Measurements from ENCODE around the gene TRIM32. TPM values are rescaled to one million over a fixed set of nuclear protein-coding genes. Genes with fewer than 3 reads are reported as not detected.
"Not testable (repeated sequence)": the region's sequence is repeated elsewhere in the genome, so short reads cannot be mapped to it uniquely, and the experiment has no call there.

Gene TRIM32
- total and polyA plus RNA-seq, 2 donors (not counting 1 experiment from before 2014, with no cell fraction given), result 3.6 to 14.1 TPM

GRCh38 chr9:116689486-116690032 lies 2.5 kb downstream of the TRIM32 start:
- H3K36me3 ChIP-seq (replicated peaks in 1 of 2; ENCODE audit: control extremely low read depth in 1 of 2, control insufficient read depth in 1 of 2, extremely low read depth in 1 of 2, insufficient read depth in 2 of 2, low read length in 1 of 2), result no peaks in the 10 kb centered on the region
- ATAC-seq (ENCODE audit: low read depth) (no peak), DNase-seq (no peak)
- TF ChIP-seq, protein P1, sequence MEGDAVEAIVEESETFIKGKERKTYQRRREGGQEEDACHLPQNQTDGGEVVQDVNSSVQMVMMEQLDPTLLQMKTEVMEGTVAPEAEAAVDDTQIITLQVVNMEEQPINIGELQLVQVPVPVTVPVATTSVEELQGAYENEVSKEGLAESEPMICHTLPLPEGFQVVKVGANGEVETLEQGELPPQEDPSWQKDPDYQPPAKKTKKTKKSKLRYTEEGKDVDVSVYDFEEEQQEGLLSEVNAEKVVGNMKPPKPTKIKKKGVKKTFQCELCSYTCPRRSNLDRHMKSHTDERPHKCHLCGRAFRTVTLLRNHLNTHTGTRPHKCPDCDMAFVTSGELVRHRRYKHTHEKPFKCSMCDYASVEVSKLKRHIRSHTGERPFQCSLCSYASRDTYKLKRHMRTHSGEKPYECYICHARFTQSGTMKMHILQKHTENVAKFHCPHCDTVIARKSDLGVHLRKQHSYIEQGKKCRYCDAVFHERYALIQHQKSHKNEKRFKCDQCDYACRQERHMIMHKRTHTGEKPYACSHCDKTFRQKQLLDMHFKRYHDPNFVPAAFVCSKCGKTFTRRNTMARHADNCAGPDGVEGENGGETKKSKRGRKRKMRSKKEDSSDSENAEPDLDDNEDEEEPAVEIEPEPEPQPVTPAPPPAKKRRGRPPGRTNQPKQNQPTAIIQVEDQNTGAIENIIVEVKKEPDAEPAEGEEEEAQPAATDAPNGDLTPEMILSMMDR (IDR thresholded peaks at IDR 0.05), result no peak
- no peak for TF ChIP-seq EZH2 (IDR thresholded peaks at IDR 0.05; ENCODE audit: borderline replicate concordance, insufficient read depth, low read depth, low read length, poor library complexity, severe bottlenecking)
- 100% methylated on average over 1 of the region's 3 CpGs for WGBS (ENCODE audit: insufficient coverage)
- Mint-ChIP-seq H3K9me3 (ENCODE audit: insufficient read depth) (no peaks in the 10 kb centered on the region), H3K4me3 (no peak overlapping the region), H3K27me3 (no peaks in the 10 kb centered on the region), H3K27ac (no peak overlapping the region), H3K4me1 (peaks cover 61% of the 10 kb centered on the region)
- ChIA-PET POLR2A (no interaction called here), CTCF (no interaction called here)
- no peaks in the 10 kb centered on the region for H3K9me3 ChIP-seq (ENCODE audit: control extremely low read depth in 1 of 3, control insufficient read depth in 2 of 3, insufficient read depth in 1 of 3, low read length in 2 of 3)
- H3K4me2 ChIP-seq (replicated peaks; ENCODE audit: low read depth, low read length, poor library complexity, severe bottlenecking), result no peak overlapping the region
- peaks cover 30 to 34% of the 10 kb centered on the region in 2 donors for H3K4me1 ChIP-seq (ENCODE audit: control insufficient read depth in 2 of 2, insufficient read depth in 2 of 2, low read length in 2 of 2)
- intact Hi-C loops (cut with micrococcal nuclease), result no loop called here
- no peak overlapping the region for H3K9ac ChIP-seq (ENCODE audit: low read length)
- peaks cover 32% of the 10 kb centered on the region for H3K79me2 ChIP-seq (ENCODE audit: control insufficient read depth, insufficient read depth, low read length)
- no peaks in the 10 kb centered on the region for H3K27me3 ChIP-seq (replicated peaks in 1 of 4; ENCODE audit: control extremely low read depth in 1 of 4, control insufficient read depth in 3 of 4, insufficient read depth in 4 of 4, low read length in 3 of 4)
- no peak overlapping the region for H2AFZ ChIP-seq (ENCODE audit: insufficient read depth, low read depth, low read length, poor library complexity, severe bottlenecking)
- H3K27ac ChIP-seq (ENCODE audit: low read length in 2 of 2), result no peak overlapping the region
- H4K20me1 ChIP-seq (ENCODE audit: control insufficient read depth, insufficient read depth, low read length, poor library complexity, severe bottlenecking), result peaks cover 6% of the 10 kb centered on the region
- H3K4me3 ChIP-seq (ENCODE audit: control extremely low read depth in 1 of 5, extremely low read depth in 1 of 5, insufficient read depth in 1 of 5, low read depth in 2 of 5, low read length in 4 of 5), result no peak overlapping the region

GRCh38 chr9:116690805-116691204 lies 3.7 kb downstream of the TRIM32 start:
- H3K27ac Mint-ChIP-seq; H3K9ac ChIP-seq (ENCODE audit: low read length); H3K4me3 ChIP-seq (ENCODE audit: control extremely low read depth in 1 of 5, extremely low read depth in 1 of 5, insufficient read depth in 1 of 5, low read depth in 2 of 5, low read length in 4 of 5); DNase-seq; H3K27me3 Mint-ChIP-seq; H3K27ac ChIP-seq (ENCODE audit: low read length in 2 of 2); H3K9me3 Mint-ChIP-seq (ENCODE audit: insufficient read depth); H3K4me3 Mint-ChIP-seq; POLR2A ChIA-PET; H4K20me1 ChIP-seq (ENCODE audit: control insufficient read depth, insufficient read depth, low read length, poor library complexity, severe bottlenecking); H3K4me2 ChIP-seq (replicated peaks; ENCODE audit: low read depth, low read length, poor library complexity, severe bottlenecking); H2AFZ ChIP-seq (ENCODE audit: insufficient read depth, low read depth, low read length, poor library complexity, severe bottlenecking); H3K9me3 ChIP-seq (ENCODE audit: control extremely low read depth in 1 of 3, control insufficient read depth in 2 of 3, insufficient read depth in 1 of 3, low read length in 2 of 3); intact Hi-C loops (cut with micrococcal nuclease); ATAC-seq (ENCODE audit: low read depth); H3K36me3 ChIP-seq (replicated peaks in 1 of 2; ENCODE audit: control extremely low read depth in 1 of 2, control insufficient read depth in 1 of 2, extremely low read depth in 1 of 2, insufficient read depth in 2 of 2, low read length in 1 of 2); H3K27me3 ChIP-seq (replicated peaks in 1 of 4; ENCODE audit: control extremely low read depth in 1 of 4, control insufficient read depth in 3 of 4, insufficient read depth in 4 of 4, low read length in 3 of 4): not testable (repeated sequence)
- peaks cover 30 to 34% of the 10 kb centered on the region in 2 donors for H3K4me1 ChIP-seq (ENCODE audit: control insufficient read depth in 2 of 2, insufficient read depth in 2 of 2, low read length in 2 of 2)
- H3K4me1 Mint-ChIP-seq, result peaks cover 67% of the 10 kb centered on the region
- peaks cover 32% of the 10 kb centered on the region for H3K79me2 ChIP-seq (ENCODE audit: control insufficient read depth, insufficient read depth, low read length)
- CTCF ChIA-PET, result interaction anchor here (0.6 kb wide), 1 partner anchor 48 kb away, joined by 4 read pairs; no protein-coding TSS in a partner anchor
